GM12892 (cell line): ENCODE measurements around the gene APOBEC3H.

ENCODE experiments used
- POLR2A ChIP-seq: IDR thresholded peaks from 2 replicates; pipeline ENCODE4 v1.6.1; 2011; ENCODE audit warnings: low read depth, low read length, control low read depth
- POLR2AphosphoS5 ChIP-seq: IDR thresholded peaks from 2 replicates; pipeline ENCODE4 v1.6.1; 2011; ENCODE audit warnings: low read depth, low read length, control low read depth

- TF ChIP-seq POLR2A (no peak), POLR2AphosphoS5 (no peak)
Measured at GRCh38 chr22:39120983-39121382, 23.9 kb downstream of the APOBEC3H start.
